Natural killer cell treated with Interleukin-12 subunit alpha and Interleukin-12 subunit beta and Interleukin-15 and Interleukin-18, amount 100 ng/mL, for 72 hours (primary cell): ENCODE data around the gene LARGE1. TPM values are rescaled to one million over a fixed set of nuclear protein-coding genes. Genes with fewer than 3 reads are reported as not detected.

ENCODE experiments used
- ATAC-seq, 2 donors: fragments of 150-1000 bp; cut with Tn5 transposase in 1 of 2; sonication (Bioruptor Pico), chemical (Tn5 transposase) in 1 of 2; 2 replicates each; pipeline ENCODE4 v1.10.0; 2021
- DNase-seq: peaks from one replicate; pipeline ENCODE4 v3.0.0; 2022; ENCODE audit warnings: low spot score
- H3K27ac Mint-ChIP-seq, 2 donors: 1 replicate in 1 of 2; 2 replicates in 1 of 2; pipeline ENCODE4 v1.8.0; 2022; ENCODE audit warnings: mixed read lengths in 2 of 2, mild to moderate bottlenecking in 1 of 2, moderate library complexity in 1 of 2
- H3K27me3 Mint-ChIP-seq, 2 donors: 1 replicate in 1 of 2; 2 replicates in 1 of 2; pipeline ENCODE4 v1.8.0; 2022; ENCODE audit warnings: mixed read lengths in 2 of 2
- H3K36me3 Mint-ChIP-seq: one replicate; pipeline ENCODE4 v1.8.0; 2022; ENCODE audit warnings: mixed read lengths
- H3K4me1 Mint-ChIP-seq, 2 donors: 1 replicate in 1 of 2; 2 replicates in 1 of 2; pipeline ENCODE4 v1.8.0; 2022; ENCODE audit warnings: low read depth in 2 of 2, mixed read lengths in 2 of 2, mild to moderate bottlenecking in 1 of 2
- H3K4me3 Mint-ChIP-seq: one replicate; pipeline ENCODE4 v1.8.0; 2022; ENCODE audit warnings: mixed read lengths
- H3K9me3 Mint-ChIP-seq: 2 replicates; pipeline ENCODE4 v1.8.0; 2022; ENCODE audit warnings: mixed read lengths
- total RNA-seq, 2 donors: library from RNA; stranded (reverse); gene quantifications; one replicate each; pipeline ENCODE4 v1.2.3, GENCODE V29; 2022

The LARGE1 gene
- total RNA-seq, 2 donors from 2014 or later = 6.9 to 9.0 TPM

- DNase-seq (no peak), ATAC-seq (no peak)
- Mint-ChIP-seq H3K27me3 (no peaks in the 10 kb centered on the region), H3K27ac (no peak overlapping the region), H3K4me1 (no peaks in the 10 kb centered on the region), H3K4me3 (no peak overlapping the region), H3K9me3 (no peaks in the 10 kb centered on the region), H3K36me3 (no peaks in the 10 kb centered on the region)
Measured at GRCh38 chr22:33539902-33540751, 380.1 kb downstream of the LARGE1 start.

GRCh38 chr22:33539202-33539901, 380.9 kb downstream of the LARGE1 start:
- Mint-ChIP-seq H3K36me3 (no peaks in the 10 kb centered on the region), H3K4me3 (no peak overlapping the region), H3K27me3 (no peaks in the 10 kb centered on the region), H3K9me3 (no peaks in the 10 kb centered on the region), H3K4me1 (no peaks in the 10 kb centered on the region), H3K27ac (no peak overlapping the region)
- DNase-seq (no peak), ATAC-seq (no peak)

DNA sequence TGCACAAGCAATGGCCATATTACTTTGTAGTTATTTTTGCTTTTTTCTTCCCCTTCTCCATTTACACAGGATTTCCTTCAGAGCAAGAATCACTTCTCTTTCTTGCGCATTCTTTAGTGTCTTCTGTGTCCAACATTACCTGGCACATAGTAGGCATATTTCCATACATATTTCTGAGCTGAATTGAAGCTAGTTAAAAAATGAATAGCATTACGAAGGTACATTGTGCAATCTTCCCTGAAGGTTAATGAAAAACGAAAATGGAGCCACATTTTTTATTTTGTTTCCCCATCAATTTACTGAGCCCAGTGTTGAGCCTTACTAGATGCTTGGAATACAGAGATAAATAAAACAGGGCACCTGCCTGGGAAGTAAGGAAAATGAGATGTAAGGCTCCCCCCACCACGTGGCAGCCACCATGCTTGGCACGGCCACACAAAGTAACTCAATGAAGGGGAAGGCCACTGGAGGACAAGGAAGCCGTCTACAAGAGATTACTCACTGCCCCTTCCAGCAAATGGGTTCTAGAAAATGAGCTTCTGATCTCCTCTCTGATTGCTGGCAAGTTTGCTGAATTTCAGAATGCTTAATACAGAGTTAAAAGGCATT, 381.9 kb downstream of the LARGE1 start:
- ATAC-seq = no peak
- no peaks in the 10 kb centered on the region for H3K9me3 Mint-ChIP-seq
- no peak for DNase-seq
- no peaks in the 10 kb centered on the region for H3K4me1 Mint-ChIP-seq
- no peaks in the 10 kb centered on the region for H3K36me3 Mint-ChIP-seq
- no peak overlapping the region for H3K4me3 Mint-ChIP-seq
- no peaks in the 10 kb centered on the region for H3K27me3 Mint-ChIP-seq
- no peak overlapping the region for H3K27ac Mint-ChIP-seq

GRCh38 chr22:33537059-33537458, 383.2 kb downstream of the LARGE1 start:
- no peak overlapping the region for H3K27ac Mint-ChIP-seq
- DNase-seq = no peak
- H3K4me3 Mint-ChIP-seq = no peak overlapping the region
- H3K9me3 Mint-ChIP-seq = no peaks in the 10 kb centered on the region
- H3K4me1 Mint-ChIP-seq = no peaks in the 10 kb centered on the region
- no peaks in the 10 kb centered on the region for H3K27me3 Mint-ChIP-seq
- no peak for ATAC-seq
- no peaks in the 10 kb centered on the region for H3K36me3 Mint-ChIP-seq

DNA sequence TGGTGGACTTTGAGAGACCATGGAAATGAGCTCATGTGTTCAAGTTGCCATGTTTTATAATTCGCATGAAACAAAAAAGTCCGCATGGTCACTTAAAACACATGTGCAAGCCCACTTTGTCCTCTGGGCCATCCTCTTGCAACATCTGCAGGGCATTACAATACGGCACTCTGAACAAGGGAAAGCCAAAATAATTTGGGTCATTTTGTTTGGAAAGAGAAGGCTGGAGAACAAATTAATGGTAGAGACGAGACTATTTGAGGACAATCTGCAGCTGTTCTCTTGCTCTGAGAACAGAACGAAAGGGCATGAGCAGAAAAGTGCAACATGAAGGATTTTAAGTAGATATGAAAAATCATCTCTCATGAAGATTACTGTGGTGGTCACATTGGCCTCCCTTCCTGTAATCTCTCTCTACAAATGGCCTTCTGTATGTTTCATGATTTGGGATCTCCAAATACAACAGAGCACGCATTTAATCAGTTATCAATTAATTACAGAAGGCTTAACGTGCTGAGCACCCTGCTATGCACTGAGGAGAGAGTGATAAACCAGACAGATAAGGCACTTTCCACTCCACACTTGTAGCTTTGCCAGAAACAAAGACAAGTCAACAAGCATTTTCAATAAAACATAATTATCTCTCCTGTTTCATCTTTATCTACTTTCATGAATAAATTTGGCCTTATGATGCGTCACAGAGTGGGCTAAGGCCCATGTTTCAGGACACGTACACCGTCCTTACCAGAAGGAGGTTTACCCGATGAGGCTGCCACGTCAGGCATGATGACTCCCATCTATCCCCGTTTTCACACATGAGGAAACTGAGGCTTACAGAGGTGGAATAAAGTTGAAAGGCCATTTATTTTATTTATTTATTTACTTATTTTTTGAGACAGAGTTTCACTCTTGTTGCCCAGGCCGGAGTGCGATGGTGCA, 384.1 kb downstream of the LARGE1 start:
- Mint-ChIP-seq H3K36me3 (no peaks in the 10 kb centered on the region), H3K27ac (no peak overlapping the region), H3K9me3 (no peaks in the 10 kb centered on the region), H3K27me3 (no peaks in the 10 kb centered on the region), H3K4me3 (no peak overlapping the region), H3K4me1 (no peaks in the 10 kb centered on the region)
- ATAC-seq (no peak), DNase-seq (no peak)

- no peak for DNase-seq
Measured at GRCh38 chr22:33529424-33530113, 390.7 kb downstream of the LARGE1 start.

GRCh38 chr22:33528183-33528582, 392.1 kb downstream of the LARGE1 start:
- H3K4me1 Mint-ChIP-seq = no peaks in the 10 kb centered on the region
- H3K27me3 Mint-ChIP-seq = no peaks in the 10 kb centered on the region
- H3K36me3 Mint-ChIP-seq = no peaks in the 10 kb centered on the region
- H3K27ac Mint-ChIP-seq = no peak overlapping the region
- ATAC-seq (no peak), DNase-seq (no peak)
- H3K9me3 Mint-ChIP-seq = no peaks in the 10 kb centered on the region
- H3K4me3 Mint-ChIP-seq = no peak overlapping the region

More at GRCh38 chr22:33529424-33530113, 390.7 kb downstream of the LARGE1 start:
- Mint-ChIP-seq H3K4me3 (no peak overlapping the region), H3K36me3 (no peaks in the 10 kb centered on the region), H3K4me1 (no peaks in the 10 kb centered on the region), H3K27ac (no peak overlapping the region), H3K9me3 (no peaks in the 10 kb centered on the region), H3K27me3 (no peaks in the 10 kb centered on the region)
- ATAC-seq = no peak

DNA sequence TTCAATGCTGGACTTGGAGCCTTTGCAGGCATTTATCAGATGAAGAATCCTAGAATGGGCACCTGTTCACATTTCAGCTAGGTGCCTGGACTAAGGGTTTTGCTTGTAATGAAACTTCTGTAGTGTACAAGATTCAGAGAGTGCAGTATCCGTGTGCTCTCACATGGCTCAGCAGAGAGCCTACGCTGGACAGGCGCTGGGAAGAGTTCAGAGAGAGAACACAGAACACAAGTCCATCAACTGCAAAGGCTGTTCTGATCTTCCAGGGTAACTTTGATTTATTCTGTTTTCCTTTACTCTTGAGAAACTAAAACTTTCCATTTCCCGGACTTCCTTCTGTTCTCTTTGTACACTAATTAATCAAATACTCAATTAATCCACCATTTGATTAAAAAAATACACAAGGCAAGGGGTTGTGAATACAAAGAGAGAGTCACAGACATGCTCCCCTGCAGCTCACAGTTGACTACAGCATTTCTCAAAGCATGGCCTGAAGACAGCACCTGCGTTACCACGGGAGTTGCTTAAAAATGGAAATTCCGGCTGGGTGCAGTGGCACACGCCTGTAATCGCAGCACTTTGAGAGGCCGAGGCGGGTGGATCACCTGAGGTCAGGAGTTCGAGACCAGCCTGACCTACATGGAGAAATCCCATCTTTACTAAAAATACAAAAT, 393.7 kb downstream of the LARGE1 start:
- no peaks in the 10 kb centered on the region for H3K36me3 Mint-ChIP-seq
- no peaks in the 10 kb centered on the region for H3K4me1 Mint-ChIP-seq
- H3K4me3 Mint-ChIP-seq = no peak overlapping the region
- no peaks in the 10 kb centered on the region for H3K27me3 Mint-ChIP-seq
- DNase-seq = no peak
- H3K27ac Mint-ChIP-seq = no peak overlapping the region
- H3K9me3 Mint-ChIP-seq = no peaks in the 10 kb centered on the region
- no peak for ATAC-seq

DNA sequence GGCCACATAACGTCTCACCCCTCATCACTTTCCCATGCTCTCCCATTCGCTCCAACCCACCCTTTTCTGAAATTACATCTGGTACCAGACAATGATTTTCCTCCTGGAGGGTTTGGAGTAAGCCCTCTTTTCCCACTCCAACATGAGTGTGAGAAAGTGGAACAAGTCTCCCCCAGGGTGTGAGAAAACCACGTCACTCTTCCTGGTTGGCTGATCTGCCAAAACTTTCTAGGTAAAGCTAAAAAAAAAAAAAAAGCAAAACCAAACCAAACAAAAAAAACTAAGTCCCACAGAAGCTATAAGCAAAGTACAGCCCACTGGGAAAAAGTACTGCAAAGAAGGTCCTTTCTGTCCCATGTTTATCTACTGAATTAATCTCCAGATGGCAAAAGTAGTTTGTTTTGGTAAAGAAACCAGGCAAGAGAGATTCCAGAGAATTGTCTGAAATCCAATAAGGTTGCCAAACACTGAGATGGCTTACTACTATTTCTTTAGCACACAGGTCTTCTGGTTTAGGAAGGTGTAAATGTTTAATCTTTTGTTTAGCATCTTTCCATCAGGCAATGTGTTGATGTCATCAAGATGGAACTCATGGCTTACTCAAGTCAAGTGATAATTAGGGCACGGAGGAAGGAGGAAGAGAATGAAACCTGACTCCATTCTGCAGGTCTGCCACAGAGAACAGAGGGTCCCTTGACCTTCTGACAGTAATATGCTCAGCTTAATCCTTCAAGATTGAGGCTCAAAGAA, 395.6 kb downstream of the LARGE1 start:
- H3K27me3 Mint-ChIP-seq = no peaks in the 10 kb centered on the region
- H3K4me1 Mint-ChIP-seq = no peaks in the 10 kb centered on the region
- H3K36me3 Mint-ChIP-seq = no peaks in the 10 kb centered on the region
- H3K27ac Mint-ChIP-seq = no peak overlapping the region
- no peak for ATAC-seq
- H3K4me3 Mint-ChIP-seq = no peak overlapping the region
- no peak for DNase-seq
- no peaks in the 10 kb centered on the region for H3K9me3 Mint-ChIP-seq

- DNase-seq = no peak
- Mint-ChIP-seq H3K36me3 (no peaks in the 10 kb centered on the region), H3K4me1 (no peaks in the 10 kb centered on the region), H3K4me3 (no peak overlapping the region), H3K27ac (no peak overlapping the region), H3K27me3 (no peaks in the 10 kb centered on the region), H3K9me3 (no peaks in the 10 kb centered on the region)
- ATAC-seq = no peak
Measured at GRCh38 chr22:33521879-33522665, 398.2 kb downstream of the LARGE1 start.

DNA sequence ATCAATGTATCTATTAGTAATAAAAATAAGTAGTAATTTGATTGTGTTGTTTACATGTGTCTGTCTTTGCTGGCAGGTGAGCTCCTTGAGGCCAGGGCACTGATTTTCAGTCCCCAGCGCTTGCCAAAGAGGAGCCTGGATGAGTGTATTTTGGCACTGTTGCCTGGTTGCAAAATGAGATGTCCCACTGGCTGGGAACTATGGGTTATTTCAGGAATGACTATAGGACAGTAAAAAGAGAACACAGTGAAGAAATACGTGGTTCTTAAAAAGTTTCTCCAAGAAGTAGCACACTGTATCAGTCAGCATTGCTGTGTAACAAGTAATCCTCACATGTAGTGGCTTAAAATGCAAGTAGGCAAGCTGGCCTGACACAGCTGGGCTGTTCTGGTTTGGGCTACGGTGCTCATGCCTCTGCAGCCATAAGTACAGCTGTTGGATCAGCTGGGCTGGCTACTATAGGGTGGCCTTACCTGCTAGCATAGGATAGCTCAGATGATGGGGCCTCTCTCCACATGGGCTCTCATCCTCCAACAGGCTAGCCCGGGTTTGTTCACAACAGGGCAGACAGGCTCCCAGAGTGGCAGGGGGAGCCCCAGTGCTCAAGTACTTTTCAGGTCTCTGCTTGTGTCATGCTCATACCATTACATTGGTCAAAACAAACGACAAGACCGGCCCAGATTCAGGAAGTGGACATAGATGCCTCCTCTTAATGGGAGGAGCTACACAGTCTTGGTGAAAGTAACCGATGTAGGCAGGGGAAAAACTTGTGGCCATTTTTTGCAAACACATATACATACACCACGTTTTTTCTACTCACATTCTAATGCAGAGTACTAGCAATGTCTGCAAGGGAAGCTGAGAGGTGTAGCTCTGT, 399.1 kb downstream of the LARGE1 start:
- H3K36me3 Mint-ChIP-seq = no peaks in the 10 kb centered on the region
- DNase-seq (no peak), ATAC-seq (peak in 1 of 2 donors; percentile 24)
- H3K4me3 Mint-ChIP-seq = no peak overlapping the region
- H3K4me1 Mint-ChIP-seq = no peaks in the 10 kb centered on the region
- no peaks in the 10 kb centered on the region for H3K9me3 Mint-ChIP-seq
- no peak overlapping the region for H3K27ac Mint-ChIP-seq
- H3K27me3 Mint-ChIP-seq = no peaks in the 10 kb centered on the region
